GM19043 (cell line): ENCODE results near the gene ICAM1.

Experiments used
- ATAC-seq: cut with Tn5 transposase; IDR thresholded peaks from one replicate; pipeline ENCODE4 v1.9.1; 2021; ENCODE audit warnings: low read depth; ENCODE audit not compliant: unreplicated experiment

ICAM1 gene

DNA sequence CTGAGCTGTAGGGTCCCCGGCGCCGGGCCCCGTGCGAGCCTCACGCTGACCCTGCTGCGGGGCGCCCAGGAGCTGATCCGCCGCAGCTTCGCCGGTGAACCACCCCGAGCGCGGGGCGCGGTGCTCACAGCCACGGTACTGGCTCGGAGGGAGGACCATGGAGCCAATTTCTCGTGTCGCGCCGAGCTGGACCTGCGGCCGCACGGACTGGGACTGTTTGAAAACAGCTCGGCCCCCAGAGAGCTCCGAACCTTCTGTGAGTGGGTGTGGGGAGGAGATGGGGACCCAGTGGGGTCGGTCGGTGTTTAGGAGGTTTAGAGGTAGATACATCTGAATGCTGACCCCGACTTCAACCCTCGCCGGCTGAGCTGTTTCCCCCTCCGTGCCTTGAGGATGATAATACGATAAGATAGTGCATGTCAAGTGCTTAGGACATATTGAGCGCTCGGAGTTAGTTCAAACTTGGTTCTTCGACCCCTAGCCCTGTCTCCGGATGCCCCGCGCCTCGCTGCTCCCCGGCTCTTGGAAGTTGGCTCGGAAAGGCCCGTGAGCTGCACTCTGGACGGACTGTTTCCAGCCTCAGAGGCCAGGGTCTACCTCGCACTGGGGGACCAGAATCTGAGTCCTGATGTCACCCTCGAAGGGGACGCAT lies 20.8 kb downstream of the ICAM1 start:
- ATAC-seq, result no peak

DNA sequence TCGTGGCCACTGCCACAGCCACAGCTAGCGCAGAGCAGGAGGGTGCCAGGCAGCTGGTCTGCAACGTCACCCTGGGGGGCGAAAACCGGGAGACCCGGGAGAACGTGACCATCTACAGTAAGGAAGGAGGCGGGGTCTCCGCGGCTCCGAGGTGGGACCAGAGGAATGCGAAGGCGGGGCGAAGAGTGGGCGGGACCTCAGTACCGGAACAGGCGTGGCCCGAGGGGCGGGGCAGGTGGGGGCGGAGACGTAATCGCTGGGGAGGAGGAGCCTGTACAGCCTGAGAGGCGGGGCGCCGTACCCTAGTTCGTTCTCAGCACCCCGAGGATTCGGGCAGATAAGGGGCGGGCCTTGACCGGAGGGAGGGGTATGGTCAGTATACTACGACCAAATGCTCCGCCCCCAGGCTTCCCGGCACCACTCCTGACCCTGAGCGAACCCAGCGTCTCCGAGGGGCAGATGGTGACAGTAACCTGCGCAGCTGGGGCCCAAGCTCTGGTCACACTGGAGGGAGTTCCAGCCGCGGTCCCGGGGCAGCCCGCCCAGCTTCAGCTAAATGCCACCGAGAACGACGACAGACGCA lies 21.4 kb downstream of the ICAM1 start:
- ATAC-seq, result peak; percentile 40

DNA sequence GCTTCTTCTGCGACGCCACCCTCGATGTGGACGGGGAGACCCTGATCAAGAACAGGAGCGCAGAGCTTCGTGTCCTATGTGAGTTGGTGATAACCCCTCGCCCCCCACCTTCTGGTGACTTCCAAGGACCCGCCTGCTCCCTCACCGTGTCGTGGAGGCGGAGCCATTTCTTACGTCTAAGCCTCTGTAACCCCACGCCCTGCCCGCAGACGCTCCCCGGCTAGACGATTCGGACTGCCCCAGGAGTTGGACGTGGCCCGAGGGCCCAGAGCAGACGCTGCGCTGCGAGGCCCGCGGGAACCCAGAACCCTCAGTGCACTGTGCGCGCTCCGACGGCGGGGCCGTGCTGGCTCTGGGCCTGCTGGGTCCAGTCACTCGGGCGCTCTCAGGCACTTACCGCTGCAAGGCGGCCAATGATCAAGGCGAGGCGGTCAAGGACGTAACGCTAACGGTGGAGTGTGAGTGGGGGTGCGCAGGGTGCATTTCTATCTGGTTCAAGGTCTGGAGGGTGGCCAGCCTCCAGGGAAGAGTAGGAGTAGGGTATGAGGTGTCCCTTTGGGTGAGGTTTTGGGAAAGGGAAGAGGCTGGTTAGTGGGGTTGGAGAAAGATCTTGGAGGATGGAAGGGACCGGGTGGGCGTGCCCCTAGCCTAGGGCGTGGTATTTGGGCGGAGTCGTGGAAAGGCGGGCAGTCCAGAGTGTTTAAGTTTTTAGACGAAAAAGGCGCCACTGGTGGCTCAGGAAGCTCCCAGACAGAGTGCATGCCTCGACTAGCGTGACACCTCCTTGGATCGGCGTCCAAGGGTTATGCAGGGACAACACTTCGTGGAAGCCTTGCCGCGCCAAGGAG lies 22.1 kb downstream of the ICAM1 start:
- no peak for ATAC-seq

DNA sequence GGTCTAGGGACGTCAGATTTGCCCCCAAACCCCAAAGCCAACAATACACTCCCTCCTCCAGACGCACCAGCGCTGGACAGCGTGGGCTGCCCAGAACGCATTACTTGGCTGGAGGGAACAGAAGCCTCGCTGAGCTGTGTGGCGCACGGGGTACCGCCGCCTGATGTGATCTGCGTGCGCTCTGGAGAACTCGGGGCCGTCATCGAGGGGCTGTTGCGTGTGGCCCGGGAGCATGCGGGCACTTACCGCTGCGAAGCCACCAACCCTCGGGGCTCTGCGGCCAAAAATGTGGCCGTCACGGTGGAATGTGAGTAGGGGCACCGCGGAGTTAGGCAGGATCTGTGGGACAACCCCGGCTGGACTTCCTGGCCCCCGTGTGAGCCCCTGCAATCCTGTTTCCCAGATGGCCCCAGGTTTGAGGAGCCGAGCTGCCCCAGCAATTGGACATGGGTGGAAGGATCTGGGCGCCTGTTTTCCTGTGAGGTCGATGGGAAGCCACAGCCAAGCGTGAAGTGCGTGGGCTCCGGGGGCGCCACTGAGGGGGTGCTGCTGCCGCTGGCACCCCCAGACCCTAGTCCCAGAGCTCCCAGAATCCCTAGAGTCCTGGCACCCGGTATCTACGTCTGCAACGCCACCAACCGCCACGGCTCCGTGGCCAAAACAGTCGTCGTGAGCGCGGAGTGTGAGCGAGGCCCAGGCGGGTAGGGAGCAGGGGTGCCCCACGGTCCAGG lies 22.9 kb downstream of the ICAM1 start:
- ATAC-seq, result no peak

DNA sequence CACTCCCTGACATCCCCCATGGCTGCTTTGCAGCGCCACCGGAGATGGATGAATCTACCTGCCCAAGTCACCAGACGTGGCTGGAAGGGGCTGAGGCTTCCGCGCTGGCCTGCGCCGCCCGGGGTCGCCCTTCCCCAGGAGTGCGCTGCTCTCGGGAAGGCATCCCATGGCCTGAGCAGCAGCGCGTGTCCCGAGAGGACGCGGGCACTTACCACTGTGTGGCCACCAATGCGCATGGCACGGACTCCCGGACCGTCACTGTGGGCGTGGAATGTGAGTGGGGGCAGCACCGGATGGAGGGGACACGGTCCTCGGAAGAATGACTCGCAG lies 23.4 kb downstream of the ICAM1 start:
- no peak for ATAC-seq

DNA sequence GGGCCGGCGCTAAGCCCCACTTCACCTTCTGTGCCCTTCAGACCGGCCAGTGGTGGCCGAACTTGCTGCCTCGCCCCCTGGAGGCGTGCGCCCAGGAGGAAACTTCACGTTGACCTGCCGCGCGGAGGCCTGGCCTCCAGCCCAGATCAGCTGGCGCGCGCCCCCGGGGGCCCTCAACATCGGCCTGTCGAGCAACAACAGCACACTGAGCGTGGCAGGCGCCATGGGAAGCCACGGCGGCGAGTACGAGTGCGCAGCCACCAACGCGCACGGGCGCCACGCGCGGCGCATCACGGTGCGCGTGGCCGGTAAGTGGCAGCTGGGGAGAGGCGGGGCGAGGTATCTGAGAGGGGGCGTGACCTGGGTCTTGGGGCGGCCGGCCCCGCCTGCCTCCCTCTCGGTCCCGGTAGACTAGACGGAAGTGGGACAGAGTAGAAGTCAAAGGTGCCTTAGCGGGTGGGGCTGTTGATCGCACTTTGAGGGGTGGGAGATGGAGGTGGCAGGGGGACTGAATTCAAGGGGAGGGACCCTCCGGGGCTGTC lies 24.5 kb downstream of the ICAM1 start:
- ATAC-seq, result peak; percentile 54

DNA sequence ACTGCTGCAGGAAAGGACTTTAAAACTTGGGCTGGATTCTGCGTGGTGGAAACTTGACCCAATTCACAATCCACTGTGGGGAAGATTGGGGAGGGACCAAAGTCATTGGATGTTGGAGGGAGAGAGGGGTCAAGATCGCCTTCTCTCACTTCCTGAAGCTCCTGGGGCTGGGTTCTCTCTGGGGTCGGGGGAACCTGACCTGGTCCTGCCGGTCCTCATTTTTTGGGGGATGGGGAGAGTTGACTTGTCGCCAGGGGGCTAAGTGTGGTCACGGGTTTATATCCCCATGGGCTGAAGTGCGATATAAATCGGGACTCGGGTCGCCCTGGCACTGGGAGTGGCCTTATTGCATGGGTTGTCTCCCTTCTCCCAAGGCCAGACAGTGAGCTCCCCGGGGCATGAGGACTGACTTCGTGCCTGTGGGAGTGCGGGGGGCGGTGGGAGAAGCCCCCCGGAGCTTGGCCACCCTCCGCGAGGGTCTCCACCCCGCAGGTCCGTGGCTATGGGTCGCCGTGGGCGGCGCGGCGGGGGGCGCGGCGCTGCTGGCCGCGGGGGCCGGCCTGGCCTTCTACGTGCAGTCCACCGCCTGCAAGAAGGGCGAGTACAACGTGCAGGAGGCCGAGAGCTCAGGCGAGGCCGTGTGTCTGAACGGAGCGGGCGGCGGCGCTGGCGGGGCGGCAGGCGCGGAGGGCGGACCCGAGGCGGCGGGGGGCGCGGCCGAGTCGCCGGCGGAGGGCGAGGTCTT lies 25.1 kb downstream of the ICAM1 start:
- no peak for ATAC-seq

DNA sequence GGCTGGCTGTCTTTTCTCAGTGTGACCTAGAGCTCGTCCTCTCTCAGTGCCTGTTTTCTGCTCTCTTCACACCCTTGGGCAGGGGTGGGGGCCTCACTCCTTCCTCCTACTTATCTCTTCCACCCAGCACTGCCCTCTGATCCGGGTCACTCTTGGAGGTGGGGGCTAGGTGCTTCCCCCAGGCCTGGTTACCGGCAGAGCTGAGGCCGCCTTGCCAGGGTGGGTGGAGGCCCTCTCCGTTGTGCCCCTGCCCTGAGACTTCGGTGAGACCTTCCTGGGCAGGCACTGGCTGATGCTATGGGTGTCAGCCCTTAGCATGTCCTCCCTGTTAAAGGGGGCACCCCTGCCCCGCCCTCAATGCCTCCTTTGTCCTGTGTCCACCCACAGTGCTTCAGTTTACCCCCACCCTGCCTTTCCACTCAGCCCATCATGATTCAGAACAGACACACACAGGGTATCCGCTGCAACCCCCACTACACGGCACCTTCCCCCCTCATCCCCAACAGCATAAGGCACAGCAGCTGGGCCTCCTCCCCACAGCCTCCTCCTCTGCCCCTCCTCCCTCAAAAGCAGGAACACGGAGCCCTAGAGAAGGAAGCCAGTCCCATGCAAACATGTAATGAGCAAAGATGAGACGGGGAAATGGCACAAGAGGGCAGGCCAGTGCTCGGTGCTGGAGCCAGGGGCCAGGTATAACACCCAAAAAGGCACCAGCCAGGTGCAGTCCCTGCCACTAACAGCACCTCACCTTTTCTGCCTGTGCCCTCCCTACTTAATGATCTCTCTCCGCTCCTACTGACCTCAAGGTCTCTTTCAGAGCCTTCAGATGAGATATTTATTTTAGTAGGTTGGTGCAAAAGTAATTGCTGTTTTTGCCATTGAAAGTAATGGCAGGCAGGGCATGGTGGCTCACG lies 28.9 kb downstream of the ICAM1 start:
- no peak for ATAC-seq

DNA sequence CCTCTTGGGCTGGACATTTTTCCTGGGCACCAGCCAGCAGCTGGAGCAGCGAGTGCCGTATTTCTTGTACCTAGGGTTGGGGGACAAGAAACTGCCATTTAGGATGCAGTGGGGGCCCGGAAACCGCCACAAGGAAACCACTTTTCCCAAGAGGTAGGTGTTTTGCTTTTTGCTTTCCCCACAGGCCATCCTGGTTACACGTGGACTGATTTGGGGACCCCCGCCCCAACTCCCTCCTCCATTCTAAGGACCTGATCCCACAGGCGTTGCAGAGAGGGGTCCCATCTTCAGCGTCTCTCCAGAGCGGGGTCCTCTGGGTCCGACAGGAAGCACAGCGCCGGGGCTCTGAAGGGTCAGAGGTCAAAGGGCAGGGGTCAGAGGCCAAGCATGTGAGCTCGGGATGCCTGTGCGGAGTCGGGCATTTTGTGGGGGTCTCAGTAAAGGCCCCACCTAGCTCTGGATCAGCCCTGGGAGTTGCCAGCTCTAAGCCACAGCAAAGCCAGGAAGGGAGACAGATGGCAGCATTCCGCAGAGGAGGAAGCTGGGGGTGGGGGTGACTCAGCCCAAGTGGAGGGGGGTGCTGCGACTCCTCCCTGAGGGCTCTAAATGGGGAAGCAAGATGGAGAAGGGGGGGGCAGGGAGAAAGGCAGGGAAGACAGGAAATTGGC lies 34.4 kb downstream of the ICAM1 start:
- ATAC-seq, result no peak

DNA sequence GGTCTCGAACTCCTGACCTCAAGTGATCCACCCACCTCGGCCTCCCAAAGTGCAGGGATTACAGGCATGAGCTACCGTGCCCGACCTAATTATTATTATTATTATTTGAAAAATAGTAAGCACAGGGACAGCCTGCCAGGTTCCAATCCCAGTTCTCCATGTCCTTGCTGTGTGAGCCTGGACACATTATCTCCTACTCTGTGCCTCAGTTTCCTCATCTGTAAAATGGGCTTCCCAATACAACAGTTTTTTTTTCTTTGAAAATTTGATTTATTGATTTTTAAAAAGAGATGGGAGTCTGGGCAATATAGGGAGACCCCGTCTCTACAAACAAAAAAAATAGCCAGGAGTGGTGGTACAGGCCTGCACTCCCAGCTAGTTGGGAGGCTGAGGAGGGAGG lies 35.4 kb downstream of the ICAM1 start:
- ATAC-seq, result no peak

DNA sequence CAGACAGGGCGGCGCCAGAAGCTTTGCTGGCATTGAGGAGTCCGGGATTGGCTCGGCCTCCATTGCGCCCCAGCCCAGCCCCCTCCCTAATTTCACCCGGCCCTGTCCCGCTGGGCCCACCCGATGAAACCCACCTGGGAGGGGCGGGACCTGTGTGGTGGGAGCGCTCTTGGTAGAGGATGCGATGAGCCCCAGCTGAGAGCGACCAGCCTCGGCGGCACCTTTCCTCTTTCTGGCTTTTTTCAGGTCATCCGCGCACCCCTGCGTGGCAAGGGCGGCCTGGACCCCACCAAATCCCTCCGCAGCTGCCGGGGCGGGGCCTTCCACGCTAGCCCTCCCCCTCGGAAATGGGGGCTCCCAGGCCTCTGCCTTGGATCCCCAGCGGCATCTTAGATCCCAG lies 38.5 kb downstream of the ICAM1 start, which contains the start of gene ZGLP1:
TSS of gene ZGLP1 (minus strand) at position 393 of the 400 bp plus-strand sequence.
- no peak for ATAC-seq

DNA sequence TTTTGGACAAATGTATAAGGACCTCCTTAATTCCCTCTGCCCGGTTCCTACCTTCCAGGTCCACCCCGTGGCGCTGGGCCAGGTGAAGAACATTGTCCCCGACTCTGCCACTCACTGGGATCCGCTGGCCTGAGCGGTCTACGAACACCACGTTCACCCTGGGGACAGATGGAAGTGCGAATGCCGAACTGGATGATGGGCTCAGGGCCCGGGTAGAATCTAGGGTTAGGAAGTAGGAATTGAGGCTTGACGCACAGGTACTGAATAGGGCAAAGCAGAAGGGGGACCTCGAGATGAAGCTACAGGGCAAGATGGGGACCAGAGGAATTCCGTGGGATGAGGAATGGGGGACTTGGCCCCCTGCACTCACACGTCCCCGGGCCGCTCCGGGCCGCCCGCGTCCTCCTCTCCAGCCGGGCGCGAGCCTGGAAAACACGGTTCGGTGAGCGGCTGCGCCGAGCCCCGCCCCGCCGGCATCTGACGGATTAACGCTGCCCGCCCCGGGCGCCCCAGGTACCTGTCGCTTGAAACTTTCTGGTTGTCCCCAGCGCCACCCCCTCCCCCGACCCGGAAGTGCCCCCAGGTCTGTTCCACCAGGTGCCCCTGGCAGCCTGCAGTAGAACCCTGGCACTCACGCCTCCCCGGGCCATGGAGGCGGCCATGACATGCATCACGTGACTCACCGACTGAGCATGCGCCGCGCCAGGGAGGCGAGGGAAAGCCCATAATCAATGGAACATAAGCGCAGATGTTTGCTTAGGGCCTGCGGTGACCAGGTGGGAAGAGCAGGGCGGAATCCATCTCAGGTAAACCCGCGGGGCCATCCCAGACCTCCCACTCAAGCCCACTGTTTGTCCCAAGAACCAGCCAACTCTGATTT lies 44.7 kb downstream of the ICAM1 start, which contains the start of gene FDX2:
TSS of gene FDX2 (minus strand) at position 681 of the 880 bp plus-strand sequence. CDS start at position 662, 19 bp downstream.
- ATAC-seq, result no peak

DNA sequence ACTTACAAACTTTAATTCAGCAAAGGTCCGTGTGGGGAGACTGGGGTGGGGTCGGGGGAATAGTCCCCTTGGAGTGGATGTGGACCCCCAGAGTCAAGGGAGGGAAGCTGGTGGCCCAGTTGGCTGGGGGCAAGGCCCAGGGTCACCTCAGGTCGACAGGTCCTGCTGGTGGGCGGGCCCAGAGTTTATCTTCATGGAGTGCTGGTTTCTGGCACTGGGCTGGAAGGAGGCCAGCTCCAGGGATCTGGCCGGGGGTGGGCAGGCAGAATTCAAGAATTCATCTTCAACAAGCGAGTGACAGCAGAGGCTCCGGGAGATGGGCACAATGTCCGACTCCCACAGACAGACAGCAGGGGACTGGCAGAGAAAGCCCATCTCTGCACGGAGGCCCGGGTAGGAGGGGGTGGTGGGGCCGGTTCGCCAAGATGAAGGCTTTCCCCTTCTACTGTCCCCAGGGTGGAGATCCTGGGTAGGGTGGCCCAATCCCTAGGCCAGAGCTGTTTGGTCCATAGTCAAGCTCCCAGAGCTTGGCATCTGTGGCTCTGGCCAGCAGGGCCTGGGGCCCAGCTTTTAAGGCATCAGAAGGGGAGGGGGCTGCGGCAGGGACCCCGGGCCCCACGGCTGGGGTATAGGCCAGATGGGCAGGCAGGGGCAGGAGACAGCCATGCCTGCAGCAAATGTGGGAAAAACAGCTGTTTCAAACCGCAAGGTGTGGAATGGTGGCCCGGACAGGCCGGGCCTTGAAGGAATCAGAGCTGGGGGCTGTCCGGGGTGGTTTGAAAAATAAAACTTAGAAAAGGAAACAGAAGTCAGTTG lies 45.5 kb downstream of the ICAM1 start:
- ATAC-seq, result no peak

DNA sequence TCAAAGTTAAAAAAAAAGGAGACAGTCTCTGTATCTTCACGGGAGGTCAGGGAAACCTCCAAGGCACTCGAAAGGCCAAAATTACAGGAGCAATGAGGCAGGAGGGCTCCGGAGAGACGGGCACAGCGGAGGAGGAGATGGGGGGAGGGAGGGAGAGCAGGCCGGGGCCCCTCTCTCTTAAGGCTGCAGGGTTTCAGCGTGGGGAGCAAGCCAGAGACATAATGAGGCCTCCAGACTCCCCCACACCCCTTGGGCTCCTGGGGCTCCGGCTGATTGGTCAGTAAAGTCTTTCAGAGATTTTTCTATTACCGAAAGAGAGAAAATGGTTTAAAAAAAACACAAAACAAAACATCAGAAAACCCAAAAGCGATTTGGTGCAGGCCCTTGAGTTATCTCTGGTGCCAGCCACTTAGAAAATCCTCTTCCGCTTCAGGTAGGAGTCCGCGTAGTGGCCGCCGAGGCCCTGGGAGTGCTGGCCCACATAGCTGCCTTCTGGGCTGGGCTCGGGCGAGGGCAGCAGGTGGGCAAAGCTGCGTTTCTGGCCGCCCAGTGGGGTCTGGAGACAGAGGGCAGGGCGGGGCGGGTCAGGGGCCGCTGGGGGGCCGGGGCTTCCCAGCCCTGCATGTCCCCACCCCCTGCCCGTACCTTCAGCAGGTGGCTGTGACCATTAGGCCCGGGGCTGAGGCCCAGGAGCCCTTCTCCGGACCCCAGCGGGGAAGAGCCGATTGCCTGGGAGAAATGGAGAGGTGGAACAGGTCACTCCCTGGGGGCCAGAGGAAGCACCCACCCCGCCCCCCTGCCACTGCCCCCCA lies 46.3 kb downstream of the ICAM1 start:
- no peak for ATAC-seq

DNA sequence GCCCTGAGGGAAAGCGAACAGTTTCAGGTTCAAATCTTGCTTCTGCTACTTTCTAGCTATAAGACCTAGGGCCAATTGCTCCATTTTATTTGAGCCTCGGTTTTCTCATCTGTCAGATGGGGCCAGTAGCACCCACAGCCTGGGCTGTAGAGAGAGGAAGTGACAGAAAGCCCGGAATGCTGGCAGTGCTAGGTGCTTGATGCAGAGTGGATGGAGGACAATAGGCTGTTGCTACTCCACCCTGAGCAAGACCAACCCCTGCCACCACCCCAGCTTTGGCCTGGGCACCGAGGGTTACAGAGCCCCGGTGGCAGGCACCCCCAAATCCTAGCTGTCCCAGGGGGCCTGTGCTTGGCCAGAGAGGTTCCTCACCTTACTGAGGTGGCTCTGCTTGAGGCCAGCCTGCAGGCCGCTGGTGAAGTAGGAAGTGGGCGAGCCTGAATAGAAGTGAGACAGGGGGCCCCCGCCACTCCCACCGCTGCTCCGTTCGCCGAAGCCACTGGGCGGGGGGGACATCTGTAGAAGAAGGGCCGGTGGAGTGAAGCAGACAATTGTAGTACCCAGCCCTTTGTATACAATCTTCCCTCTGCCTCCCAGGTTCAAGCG lies 47.0 kb downstream of the ICAM1 start:
- ATAC-seq, result no peak
